IMR-90 (cell line): ENCODE results near the gene TBC1D22A. TPM values are rescaled to one million over a fixed set of nuclear protein-coding genes. Genes with fewer than 3 reads are reported as not detected.

Experiments used
- ATAC-seq: fragments of 200-7000 bp; cut with Tn5 transposase; 2 replicates; pipeline ENCODE4 v1.9.1; 2020; ENCODE audit warnings: low read depth, mild to moderate bottlenecking, moderate library complexity
- BruUV-seq: library from RNA; stranded (reverse); fragments of 400-500 nt; replicated peaks from 2 replicates; lab custom pipeline; 2021; lab: Mats Ljungman, UMichigan
- CTCF ChIA-PET: fragments of 300-600 bp; formaldehyde crosslinking; extraction: SDS; loops from one replicate; lab custom pipeline; 2021; ENCODE audit warnings: antibody characterized with exemption; lab: Yijun Ruan, JAX
- POLR2A ChIA-PET: fragments of 300-600 bp; sonication (Branson Sonifier 250); formaldehyde crosslinking; loops from one replicate; lab custom pipeline; 2022; ENCODE audit warnings: antibody characterized with exemption; ENCODE audit not compliant: unreplicated experiment; lab: Charles Lee
- DNase-seq: peaks from one replicate; pipeline ENCODE4 v3.0.0; 2013
- H2AFZ ChIP-seq: replicated peaks from 2 replicates; pipeline ENCODE3; 2013; ENCODE audit warnings: low read length, mild to moderate bottlenecking; ENCODE audit not compliant: poor library complexity
- H2AK5ac ChIP-seq: 2 replicates; pipeline ENCODE4 v1.6.1; 2013; ENCODE audit warnings: low read depth, low read length, inconsistent platforms
- H2AK9ac ChIP-seq: replicated peaks from 2 replicates; pipeline ENCODE3; 2013; ENCODE audit warnings: mild to moderate bottlenecking, low read depth, low read length, moderate library complexity; ENCODE audit not compliant: poor library complexity
- H2BK120ac ChIP-seq: 2 replicates; pipeline ENCODE4 v1.6.1; 2013; ENCODE audit warnings: low read depth, low read length, inconsistent platforms
- H2BK15ac ChIP-seq: 3 replicates; pipeline ENCODE4 v1.6.1; 2013; ENCODE audit warnings: low read depth, low read length, inconsistent platforms
- H2BK20ac ChIP-seq: 2 replicates; pipeline ENCODE4 v1.6.1; 2013; ENCODE audit warnings: low read depth, mild to moderate bottlenecking, inconsistent platforms, low read length, moderate library complexity
- H2BK5ac ChIP-seq: 2 replicates; pipeline ENCODE4 v1.6.1; 2013; ENCODE audit warnings: mild to moderate bottlenecking, low read depth, low read length, inconsistent platforms; ENCODE audit not compliant: poor library complexity, severe bottlenecking
- H3K14ac ChIP-seq: replicated peaks from 2 replicates; pipeline ENCODE4 v1.6.1; 2013; ENCODE audit warnings: low read depth, low read length, inconsistent platforms
- H3K18ac ChIP-seq: 2 replicates; pipeline ENCODE4 v1.6.1; 2013; ENCODE audit warnings: low read depth, low read length, control low read depth
- H3K23ac ChIP-seq: 2 replicates; pipeline ENCODE4 v1.6.1; 2013; ENCODE audit warnings: low read depth, low read length, inconsistent platforms
- H3K27ac ChIP-seq: 2 replicates; pipeline ENCODE4 v1.5.1; 2013; ENCODE audit warnings: mild to moderate bottlenecking, control low read depth, low read length; ENCODE audit not compliant: insufficient read depth
- H3K27me3 ChIP-seq: 2 replicates; pipeline ENCODE4 v1.6.1; 2013; ENCODE audit warnings: low read length; ENCODE audit not compliant: control insufficient read depth, insufficient read depth
- H3K36me3 ChIP-seq: 2 replicates; pipeline ENCODE4 v1.6.1; 2013; ENCODE audit warnings: low read length, mixed read lengths; ENCODE audit not compliant: control insufficient read depth, insufficient read depth
- H3K4ac ChIP-seq: 2 replicates; pipeline ENCODE4 v1.6.1; 2013; ENCODE audit warnings: low read depth, low read length, inconsistent platforms
- H3K4me1 ChIP-seq: 2 replicates; pipeline ENCODE4 v1.6.1; 2013; ENCODE audit warnings: low read length, mixed read lengths; ENCODE audit not compliant: control insufficient read depth, insufficient read depth
- H3K4me2 ChIP-seq: 2 replicates; pipeline ENCODE4 v1.6.1; 2013; ENCODE audit warnings: low read depth, mild to moderate bottlenecking, control low read depth, low read length, moderate library complexity
- H3K4me3 ChIP-seq: 2 replicates; pipeline ENCODE4 v1.5.1; 2013; ENCODE audit warnings: low read depth, mild to moderate bottlenecking, control low read depth, low read length, moderate library complexity; ENCODE audit not compliant: insufficient read depth
- H3K56ac ChIP-seq: 2 replicates; pipeline ENCODE4 v1.6.1; 2013; ENCODE audit warnings: low read length, inconsistent platforms; ENCODE audit not compliant: insufficient read depth; ENCODE audit errors: extremely low read depth
- H3K79me1 ChIP-seq, 2 experiments: 2 replicates each; pipeline ENCODE4 v1.6.1; 2013; ENCODE audit warnings: low read length in 2 of 2, inconsistent platforms in 1 of 2, low read depth in 1 of 2
- H3K9ac ChIP-seq: 2 replicates; pipeline ENCODE4 v1.6.1; 2013; ENCODE audit warnings: low read depth, low read length, control low read depth
- H3K9me1 ChIP-seq: 2 replicates; pipeline ENCODE4 v1.6.1; 2013; ENCODE audit warnings: low read length, inconsistent platforms; ENCODE audit not compliant: insufficient read depth
- H3K9me3 ChIP-seq: 2 replicates; pipeline ENCODE4 v1.6.1; 2013; ENCODE audit warnings: low read length; ENCODE audit not compliant: control insufficient read depth, insufficient read depth
- H4K20me1 ChIP-seq: 2 replicates; pipeline ENCODE4 v1.6.1; 2013; ENCODE audit warnings: low read length, inconsistent platforms; ENCODE audit not compliant: insufficient read depth
- H4K5ac ChIP-seq: 2 replicates; pipeline ENCODE4 v1.6.1; 2013; ENCODE audit warnings: mild to moderate bottlenecking, low read depth, low read length, control low read depth
- H4K8ac ChIP-seq, 2 experiments: 2 replicates each; pipeline ENCODE4 v1.6.1; 2013; ENCODE audit warnings: low read depth in 2 of 2, low read length in 2 of 2, control low read depth in 1 of 2, inconsistent platforms in 1 of 2
- H4K91ac ChIP-seq: 2 replicates; pipeline ENCODE4 v1.6.1; 2013; ENCODE audit warnings: low read depth, low read length, inconsistent platforms; ENCODE audit not compliant: insufficient read depth
- BHLHE40 ChIP-seq: fragments of 150-350 bp; IDR thresholded peaks from 2 replicates; pipeline ENCODE4 v1.6.1; 2016; ENCODE audit warnings: mild to moderate bottlenecking, low read depth, low read length
- CEBPB ChIP-seq: IDR thresholded peaks from 2 replicates; pipeline ENCODE4 v1.6.1; 2012; ENCODE audit warnings: low read depth, low read length, improper control_type of control experiment
- CHD1 ChIP-seq: IDR thresholded peaks from 2 replicates; pipeline ENCODE4 v1.6.1; 2012; ENCODE audit warnings: low read depth, low read length, improper control_type of control experiment
- CTCF ChIP-seq: conservative IDR thresholded peaks from 2 replicates; pipeline ENCODE4 v1.5.1; 2012; ENCODE audit warnings: mild to moderate bottlenecking, low read depth, low read length, improper control_type of control experiment
- ELK1 ChIP-seq: fragments of 150-350 bp; IDR thresholded peaks from 2 replicates; pipeline ENCODE4 v1.6.1; 2016; ENCODE audit warnings: low read depth, mild to moderate bottlenecking, low read length, moderate library complexity, borderline replicate concordance
- FOS ChIP-seq: fragments of 150-350 bp; IDR thresholded peaks from 2 replicates; pipeline ENCODE4 v1.6.1; 2016; ENCODE audit warnings: low read depth, low read length
- MAFK ChIP-seq: IDR thresholded peaks from 2 replicates; pipeline ENCODE4 v1.6.1; 2012; ENCODE audit warnings: low read depth, low read length, improper control_type of control experiment
- MAZ ChIP-seq: IDR thresholded peaks from 2 replicates; pipeline ENCODE4 v1.6.1; 2012; ENCODE audit warnings: low read depth, mild to moderate bottlenecking, low read length, improper control_type of control experiment, moderate library complexity, borderline replicate concordance
- MXI1 ChIP-seq: IDR thresholded peaks from 2 replicates; pipeline ENCODE4 v1.6.1; 2012; ENCODE audit warnings: low read depth, mild to moderate bottlenecking, low read length, moderate library complexity, borderline replicate concordance
- NFE2L2 ChIP-seq: fragments of 150-350 bp; IDR thresholded peaks from 2 replicates; pipeline ENCODE4 v1.6.1; 2016; ENCODE audit warnings: low read depth, mild to moderate bottlenecking, low read length
- RCOR1 ChIP-seq: IDR thresholded peaks from 2 replicates; pipeline ENCODE4 v1.6.1; 2012; ENCODE audit warnings: mild to moderate bottlenecking, low read length, improper control_type of control experiment; ENCODE audit not compliant: insufficient replicate concordance
- RFX5 ChIP-seq: IDR thresholded peaks from 2 replicates; pipeline ENCODE4 v1.8.0; 2012; ENCODE audit warnings: low read depth, mild to moderate bottlenecking, low read length, moderate library complexity
- SMC3 ChIP-seq: fragments of 150-350 bp; IDR thresholded peaks from 2 replicates; pipeline ENCODE4 v1.6.1; 2016; ENCODE audit warnings: low read depth, mild to moderate bottlenecking, antibody characterized with exemption, low read length, moderate library complexity
- USF2 ChIP-seq: fragments of 150-350 bp; IDR thresholded peaks from 2 replicates; pipeline ENCODE4 v1.6.1; 2017; ENCODE audit warnings: mild to moderate bottlenecking, antibody characterized with exemption, low read length, low read depth
- WGBS, 2 experiments: methylation state at CpG; one replicate each; pipeline versions ENCODE4 v1.1.5 to v1.1.7; 2013; ENCODE audit warnings: missing lambda C conversion rate in 2 of 2; ENCODE audit not compliant: insufficient read length in 1 of 2; ENCODE audit errors: extremely low coverage in 2 of 2; 5-methylcytosine and 5-hydroxymethylcytosine counted together
- dilution Hi-C: fragments of 300-500 bp; cut with HindIII; formaldehyde crosslinking; loops from one replicate; pipeline ENCODE4 v1.14.3; 2018; ENCODE audit warnings: low sequenced_read_pairs; ENCODE audit not compliant: unreplicated experiment
- in situ Hi-C: fragments of 300-500 bp; cut with MboI; formaldehyde crosslinking; loops from 3 replicates; pipeline ENCODE4 v1.14.3; 2019; ENCODE audit warnings: low sequenced_read_pairs, inconsistent platforms, mixed read lengths
- intact Hi-C: fragments of 100-400 bp; cut with micrococcal nuclease; formaldehyde crosslinking; loops from 2 replicates; pipeline ENCODE4 v1.10.0; 2022
- polyA plus RNA-seq, 3 experiments: library from polyadenylated mRNA; depleted of rRNA; stranded (reverse); fragments of >200 nt; gene quantifications; 2 replicates each; pipeline ENCODE4 v1.2.3, GENCODE V29; 2012; ENCODE audit warnings: low replicate concordance in 1 of 3
- total RNA-seq: library from RNA; depleted of rRNA; stranded (reverse); fragments of >200 nt; gene quantifications from 2 replicates; pipeline ENCODE4 v1.2.3, GENCODE V29; 2012

The TBC1D22A gene
- total and polyA plus RNA-seq, 2 of the 4 experiments (the other 2 are of a cell fraction) = 9.0 to 16.7 TPM

- intact Hi-C loops (no loop called here), dilution Hi-C loops (no loop called here), in situ Hi-C loops (no loop called here)
- Histone ChIP-seq H3K4me3 (no peak overlapping the region), H3K56ac (no peak overlapping the region), H3K4me2 (no peak overlapping the region), H2BK15ac (no peak overlapping the region), H2BK120ac (no peak overlapping the region), H2AFZ (no peak overlapping the region), H2BK5ac (no peak overlapping the region), H3K9me1 (no peaks in the 10 kb centered on the region), H2BK20ac (no peak overlapping the region), H4K91ac (no peak overlapping the region), H2AK5ac (no peak overlapping the region), H3K9me3 (peaks cover 3% of the 10 kb centered on the region; the same call in 1 of the 2 replicates), H3K79me1 (no peaks in the 10 kb centered on the region), H3K27me3 (peaks cover 2% of the 10 kb centered on the region; the same call in 1 of the 2 replicates), H4K8ac (no peak overlapping the region), H3K18ac (no peak overlapping the region), H3K36me3 (no peaks in the 10 kb centered on the region), H3K9ac (no peak overlapping the region), H3K14ac (no peak overlapping the region), H3K27ac (no peak overlapping the region), H3K23ac (no peak overlapping the region), H4K20me1 (no peaks in the 10 kb centered on the region), H3K4ac (no peak overlapping the region), H4K5ac (no peak overlapping the region), H2AK9ac (no peak overlapping the region), H3K4me1 (no peaks in the 10 kb centered on the region)
- no peak for ATAC-seq
- no peak for TF ChIP-seq CTCF
- TF ChIP-seq SMC3 = no peak
- no peak for TF ChIP-seq ELK1
- no peak for TF ChIP-seq USF2
- no peak for TF ChIP-seq FOS
- no peak for TF ChIP-seq RCOR1
- no peak for TF ChIP-seq CEBPB
- TF ChIP-seq MAZ = no peak
- TF ChIP-seq RFX5 = no peak
- no peak for TF ChIP-seq MAFK
- TF ChIP-seq BHLHE40 = no peak
- TF ChIP-seq NFE2L2 = no peak
- TF ChIP-seq CHD1 = no peak
- no peak for TF ChIP-seq MXI1
- CTCF ChIA-PET = no interaction called here
- BruUV-seq = no TSS peak
- POLR2A ChIA-PET = no interaction called here
- no peak for DNase-seq
- WGBS, 2 experiments = 77% methylated on average over 5 of the region's 12 CpGs; no CpG with 5 or more reads in 1 of the 2 experiments
Measured at GRCh38 chr22:47207846-47208554, 445.6 kb downstream of the TBC1D22A start.
